Testis (tissue), 2 donors: ENCODE measurements around the gene COX4I2.

Experiments
- POLR2A ChIP-seq: fragments of 450-650 bp; IDR thresholded peaks from one replicate; pipeline ENCODE4 v1.6.1; 2017; ENCODE audit warnings: antibody characterized with exemption, mild to moderate bottlenecking, moderate library complexity
- TF ChIP-seq, protein P1 (sequence below), 3 experiments: fragments of 450-650 bp in 2 of 3; fragments of 200-600 bp in 1 of 3; sonication (generic) in 1 of 3; IDR thresholded peaks; one replicate each; pipeline ENCODE4 v1.5.1; 2016 to 2019; ENCODE audit warnings: antibody characterized with exemption in 3 of 3, mild to moderate bottlenecking in 2 of 3, moderate library complexity in 1 of 3

DNA sequence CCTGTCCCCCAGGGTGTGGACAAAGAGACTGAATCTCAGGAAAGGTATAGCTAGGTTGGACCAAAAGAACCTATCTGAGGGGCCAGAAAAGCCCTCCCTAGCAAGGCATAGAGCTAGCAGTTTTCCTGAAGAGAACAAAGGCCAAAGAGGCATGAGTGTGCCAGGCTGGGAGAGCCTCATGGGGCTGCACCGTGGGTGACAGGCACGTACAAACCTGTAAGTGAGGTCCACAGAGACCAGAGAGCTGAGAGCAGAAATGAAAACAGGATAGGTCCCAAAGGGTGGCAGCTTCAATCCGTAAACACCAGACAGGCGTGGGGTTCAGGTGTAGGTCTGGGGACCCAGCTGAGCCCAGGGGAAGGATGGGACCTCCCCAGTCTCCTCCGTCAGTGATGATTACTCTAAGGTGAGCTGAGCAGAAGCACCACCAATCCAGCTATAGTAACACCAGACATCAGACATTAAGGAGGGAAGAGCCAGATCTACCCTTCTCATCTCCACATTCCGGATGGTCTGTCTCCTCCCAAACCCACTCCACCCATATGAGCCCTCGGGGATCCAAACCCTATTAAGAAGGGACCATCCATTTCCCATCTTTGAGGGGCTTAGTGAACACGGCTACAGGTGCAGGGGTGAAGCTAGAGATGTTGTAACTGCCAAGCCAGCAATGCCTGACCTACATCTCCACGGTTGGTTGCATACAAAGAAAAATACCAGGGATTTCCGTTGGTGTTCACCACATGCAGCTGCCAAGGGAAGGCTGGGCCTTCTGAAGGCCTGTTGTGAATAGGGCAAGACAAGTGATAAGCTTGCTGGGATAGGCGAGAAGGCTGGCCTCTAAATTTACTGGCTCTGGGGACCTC, 46.7 kb downstream of the COX4I2 start:
- TF ChIP-seq, protein P1, sequence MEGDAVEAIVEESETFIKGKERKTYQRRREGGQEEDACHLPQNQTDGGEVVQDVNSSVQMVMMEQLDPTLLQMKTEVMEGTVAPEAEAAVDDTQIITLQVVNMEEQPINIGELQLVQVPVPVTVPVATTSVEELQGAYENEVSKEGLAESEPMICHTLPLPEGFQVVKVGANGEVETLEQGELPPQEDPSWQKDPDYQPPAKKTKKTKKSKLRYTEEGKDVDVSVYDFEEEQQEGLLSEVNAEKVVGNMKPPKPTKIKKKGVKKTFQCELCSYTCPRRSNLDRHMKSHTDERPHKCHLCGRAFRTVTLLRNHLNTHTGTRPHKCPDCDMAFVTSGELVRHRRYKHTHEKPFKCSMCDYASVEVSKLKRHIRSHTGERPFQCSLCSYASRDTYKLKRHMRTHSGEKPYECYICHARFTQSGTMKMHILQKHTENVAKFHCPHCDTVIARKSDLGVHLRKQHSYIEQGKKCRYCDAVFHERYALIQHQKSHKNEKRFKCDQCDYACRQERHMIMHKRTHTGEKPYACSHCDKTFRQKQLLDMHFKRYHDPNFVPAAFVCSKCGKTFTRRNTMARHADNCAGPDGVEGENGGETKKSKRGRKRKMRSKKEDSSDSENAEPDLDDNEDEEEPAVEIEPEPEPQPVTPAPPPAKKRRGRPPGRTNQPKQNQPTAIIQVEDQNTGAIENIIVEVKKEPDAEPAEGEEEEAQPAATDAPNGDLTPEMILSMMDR (IDR thresholded peaks at IDR 0.05) = no peak
- no peak for TF ChIP-seq POLR2A
